Cerebellar cortex (tissue), 1 donor: ENCODE measurements around the gene RNF135.
A peak's percentile ranks its signal among the peaks of the same experiment; 100 is the strongest.
"Not testable (repeated sequence)": the region's sequence is repeated elsewhere in the genome, so short reads cannot be mapped to it uniquely, and the experiment has no call there.

Experiments
- DNase-seq: peaks from one replicate; pipeline ENCODE4 v3.0.0-alpha.2; 2015; ENCODE audit warnings: low spot score

Gene RNF135, protein sequence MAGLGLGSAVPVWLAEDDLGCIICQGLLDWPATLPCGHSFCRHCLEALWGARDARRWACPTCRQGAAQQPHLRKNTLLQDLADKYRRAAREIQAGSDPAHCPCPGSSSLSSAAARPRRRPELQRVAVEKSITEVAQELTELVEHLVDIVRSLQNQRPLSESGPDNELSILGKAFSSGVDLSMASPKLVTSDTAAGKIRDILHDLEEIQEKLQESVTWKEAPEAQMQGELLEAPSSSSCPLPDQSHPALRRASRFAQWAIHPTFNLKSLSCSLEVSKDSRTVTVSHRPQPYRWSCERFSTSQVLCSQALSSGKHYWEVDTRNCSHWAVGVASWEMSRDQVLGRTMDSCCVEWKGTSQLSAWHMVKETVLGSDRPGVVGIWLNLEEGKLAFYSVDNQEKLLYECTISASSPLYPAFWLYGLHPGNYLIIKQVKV

DNA sequence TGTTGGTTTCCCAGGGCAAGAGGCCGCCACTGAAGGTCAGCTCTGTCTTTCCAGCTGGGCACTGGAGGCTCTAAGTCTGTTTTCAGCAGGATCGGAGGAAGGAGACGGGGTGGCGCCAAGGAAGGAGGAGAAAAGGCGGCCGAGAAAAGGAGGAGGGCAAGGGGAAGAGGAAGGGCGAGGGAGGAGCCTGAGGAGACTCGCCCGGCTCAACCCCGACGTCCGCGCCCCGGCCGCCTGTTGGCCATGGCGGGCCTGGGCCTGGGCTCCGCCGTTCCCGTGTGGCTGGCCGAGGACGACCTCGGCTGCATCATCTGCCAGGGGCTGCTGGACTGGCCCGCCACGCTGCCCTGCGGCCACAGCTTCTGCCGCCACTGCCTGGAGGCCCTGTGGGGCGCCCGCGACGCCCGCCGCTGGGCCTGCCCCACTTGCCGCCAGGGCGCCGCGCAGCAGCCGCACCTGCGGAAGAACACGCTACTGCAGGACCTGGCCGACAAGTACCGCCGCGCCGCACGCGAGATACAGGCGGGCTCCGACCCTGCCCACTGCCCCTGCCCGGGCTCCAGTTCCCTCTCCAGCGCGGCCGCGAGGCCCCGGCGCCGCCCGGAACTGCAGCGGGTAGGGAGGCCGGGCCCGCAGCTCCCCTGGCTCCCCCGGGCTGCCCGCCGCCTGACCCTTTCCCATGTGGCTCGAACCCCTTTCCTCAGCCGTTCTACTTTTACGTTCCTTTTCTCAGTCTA is at the start of gene RNF135:
Gene RNF135, plus strand, starts transcription at position 209 of the 737 bp plus-strand sequence. Its CDS starts 35 bp downstream, at position 244.
- DNase-seq = peak; percentile 76

GRCh38 chr17:30921544-30922196 is 49.2 kb upstream of the RNF135 start, which contains the start of gene ADAP2:
Gene ADAP2, plus strand, starts transcription at chr17:30921945. Its CDS starts 70 bp downstream, at chr17:30922015.
- peak; percentile 6 for DNase-seq

DNA sequence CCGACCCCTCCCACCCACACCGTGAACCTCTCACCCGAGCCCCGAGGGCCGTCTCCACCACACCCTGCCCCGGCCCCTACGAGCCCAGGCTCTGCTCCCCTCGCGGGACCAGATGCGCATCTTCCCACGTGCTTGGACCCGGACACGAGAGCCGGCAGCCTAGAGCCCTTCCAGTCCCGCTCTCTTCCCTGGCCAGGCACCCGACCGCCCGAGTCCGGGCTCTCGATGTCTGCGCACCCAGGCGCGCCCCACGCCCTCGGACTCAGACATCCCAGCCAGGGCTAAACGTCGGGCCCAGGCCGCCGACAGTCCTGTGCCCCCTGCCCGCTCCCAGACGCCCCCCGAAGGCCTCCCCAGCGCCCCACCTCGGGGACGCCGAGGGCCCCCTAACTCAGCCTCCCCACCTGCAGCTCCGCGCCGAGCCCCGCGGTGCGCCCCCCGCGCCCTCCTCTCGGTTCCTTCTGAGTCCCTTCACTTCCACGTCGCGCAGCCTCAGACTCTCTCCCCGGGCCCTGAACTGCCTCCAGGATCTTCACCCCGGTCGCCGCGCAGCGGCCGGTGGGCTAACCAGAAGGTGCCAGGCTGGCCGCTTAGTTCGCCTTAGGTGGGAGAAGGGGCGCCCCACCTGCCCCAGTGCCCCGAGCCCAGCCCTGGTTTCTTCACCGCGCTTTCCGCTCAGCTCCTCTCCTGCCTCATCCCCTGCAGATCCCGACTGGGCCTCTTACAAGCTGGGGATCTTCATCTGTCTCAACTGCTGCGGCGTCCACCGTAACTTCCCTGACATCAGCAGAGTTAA is 48.4 kb upstream of the RNF135 start:
- DNase-seq = no peak

DNA sequence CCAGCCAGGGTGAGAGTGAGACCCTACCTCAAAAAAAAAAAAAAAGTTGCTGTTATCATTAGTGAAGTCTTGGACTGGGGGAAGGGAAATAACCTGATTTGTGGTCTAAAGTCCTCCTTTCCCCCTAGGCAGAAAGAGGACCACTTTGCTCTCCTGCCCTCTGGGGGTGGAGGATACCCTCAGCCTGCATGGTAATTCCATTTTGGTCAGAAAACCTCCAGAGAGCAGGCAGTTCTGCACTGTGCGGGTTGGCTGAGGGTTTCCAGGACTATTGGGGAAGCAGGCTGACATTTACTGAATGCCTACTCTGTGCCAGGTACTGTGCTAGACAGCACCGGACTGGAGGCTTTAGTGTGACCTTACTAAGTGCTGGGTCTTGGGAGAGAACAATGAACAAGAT is 46.5 kb upstream of the RNF135 start:
- no peak for DNase-seq

DNA sequence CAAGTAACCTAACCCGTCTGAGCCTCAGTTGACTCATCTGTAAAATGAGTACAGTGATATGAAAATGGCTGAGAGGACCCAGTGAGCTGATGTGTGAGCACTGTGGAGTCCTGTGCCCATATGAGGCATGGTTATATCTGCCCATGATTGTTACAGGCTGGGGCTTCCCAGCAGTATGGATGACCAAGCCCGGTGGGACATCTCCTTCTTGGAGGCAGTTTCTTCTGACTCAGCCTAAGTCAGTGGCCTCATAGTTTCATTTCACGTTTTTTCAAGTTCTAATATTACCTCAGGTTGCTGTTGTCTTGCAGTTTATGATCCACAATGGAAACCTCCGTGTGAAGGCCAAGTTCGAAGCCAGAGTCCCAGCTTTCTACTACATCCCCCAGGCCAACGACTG is 44.3 kb upstream of the RNF135 start:
- no peak for DNase-seq

DNA sequence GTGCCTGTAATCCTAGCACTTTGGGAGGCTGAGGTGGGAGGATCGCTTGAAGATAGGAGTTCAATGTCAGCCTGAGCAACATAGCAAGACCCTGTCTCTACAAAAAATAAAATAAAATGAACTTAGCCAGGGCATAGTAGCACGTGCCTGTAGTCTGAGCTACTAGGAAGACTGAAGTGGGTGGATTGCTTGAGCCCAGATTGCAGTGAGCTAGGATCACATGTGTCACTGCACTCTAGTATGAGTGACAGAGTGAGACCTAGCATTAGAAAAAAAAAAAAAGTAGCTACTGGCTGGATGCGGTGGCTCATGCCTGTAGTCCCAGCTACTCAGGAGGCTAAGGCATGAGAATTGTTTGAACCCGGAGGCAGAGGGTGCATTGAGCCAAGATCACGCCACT is 43.1 kb upstream of the RNF135 start:
- no peak for DNase-seq

GRCh38 chr17:30928584-30928983 is 42.3 kb upstream of the RNF135 start:
- DNase-seq = no peak

GRCh38 chr17:30929081-30929633 is 41.7 kb upstream of the RNF135 start:
- DNase-seq = no peak

DNA sequence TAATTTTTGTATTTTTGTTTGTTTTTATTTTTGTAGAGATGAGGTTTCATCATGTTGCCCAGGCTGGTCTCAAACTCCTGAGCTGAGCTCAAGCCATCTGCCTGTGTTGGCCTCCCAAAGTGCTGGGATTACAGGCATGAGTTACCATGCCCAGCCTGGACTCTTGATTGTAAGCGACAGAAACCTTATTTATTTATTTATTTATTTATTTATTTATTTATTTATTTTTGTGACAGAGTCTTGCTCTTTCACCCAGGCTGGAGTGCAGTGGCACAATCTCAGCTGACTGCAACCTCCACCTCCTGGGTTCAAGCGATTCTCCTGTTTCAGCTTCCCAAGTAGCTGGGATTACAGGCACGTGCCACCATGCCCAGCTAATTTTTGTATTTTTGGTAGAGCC is 41.0 kb upstream of the RNF135 start:
- not testable (repeated sequence) for DNase-seq

DNA sequence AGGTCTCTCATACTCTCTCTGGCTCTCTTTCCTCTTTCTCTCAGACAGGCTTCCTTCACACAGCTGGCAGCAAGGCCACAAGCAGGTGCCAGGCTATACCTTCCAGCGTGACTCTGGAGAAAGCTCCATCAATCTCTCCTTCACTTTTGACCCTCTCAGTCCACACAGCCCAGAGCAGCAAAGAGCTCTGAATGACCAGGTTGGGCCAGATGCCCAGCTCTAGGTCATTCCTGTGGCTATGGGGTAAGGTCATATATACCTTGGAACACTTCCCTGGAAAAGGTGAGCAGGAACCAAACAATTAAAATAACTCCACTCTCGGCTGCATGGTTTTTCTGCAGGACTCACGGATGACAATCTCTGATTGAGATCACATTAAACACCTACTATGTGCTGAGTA is 40.3 kb upstream of the RNF135 start:
- DNase-seq = no peak

DNA sequence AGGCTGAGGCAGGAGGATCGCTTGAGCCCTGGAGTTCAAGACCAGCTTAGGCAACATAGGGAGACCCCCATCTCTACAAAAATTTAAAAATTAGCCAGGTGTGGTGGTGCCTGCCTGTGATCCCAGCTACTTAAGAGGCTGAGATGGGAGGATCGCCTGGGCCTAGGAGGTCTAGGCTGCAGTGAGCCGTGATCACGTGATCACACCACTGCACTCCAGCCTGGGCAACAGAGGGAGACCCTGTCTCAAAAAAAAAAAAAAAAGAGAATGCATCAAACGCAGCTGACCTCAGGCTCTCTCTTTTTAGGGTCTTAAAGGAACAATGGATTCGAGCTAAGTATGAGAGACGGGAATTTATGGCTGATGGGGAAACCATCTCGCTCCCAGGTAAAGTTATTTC is 39.3 kb upstream of the RNF135 start:
- not testable (repeated sequence) for DNase-seq

GRCh38 chr17:30933966-30934365 is 36.9 kb upstream of the RNF135 start:
- DNase-seq = no peak

DNA sequence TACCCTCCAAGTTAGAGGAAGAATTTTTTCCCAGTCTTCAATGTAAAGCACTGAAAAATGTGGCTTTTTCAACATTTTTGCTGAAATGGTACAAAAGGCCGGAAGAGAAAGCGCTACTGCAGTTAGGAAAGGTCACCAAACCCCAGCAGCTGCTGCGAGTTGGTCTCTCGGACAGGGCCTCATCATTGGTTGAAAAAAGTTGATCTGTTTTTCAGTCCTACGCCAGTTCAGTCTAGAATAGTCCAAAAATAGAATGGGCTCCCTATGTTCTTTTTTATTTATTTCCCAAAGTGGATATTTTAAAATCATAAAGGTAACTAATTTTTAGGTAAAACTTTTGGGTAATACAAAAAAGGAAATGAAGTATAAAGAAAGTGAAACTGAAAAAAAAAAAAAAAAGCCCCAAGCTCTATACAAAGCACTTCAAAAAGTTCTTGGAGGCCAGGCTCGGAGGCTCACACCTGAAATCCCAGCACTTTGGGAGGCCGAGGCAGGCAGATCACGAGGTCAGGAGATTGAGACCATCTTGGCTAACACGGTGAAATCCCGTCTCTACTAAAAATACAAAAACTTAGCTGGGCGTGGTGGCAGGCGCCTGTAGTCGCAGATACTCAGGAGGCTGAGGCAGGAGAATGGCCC is 31.7 kb upstream of the RNF135 start:
- no peak for DNase-seq

- no peak for DNase-seq
Measured at GRCh38 chr17:30942308-30943079, 28.3 kb upstream of the RNF135 start.

DNA sequence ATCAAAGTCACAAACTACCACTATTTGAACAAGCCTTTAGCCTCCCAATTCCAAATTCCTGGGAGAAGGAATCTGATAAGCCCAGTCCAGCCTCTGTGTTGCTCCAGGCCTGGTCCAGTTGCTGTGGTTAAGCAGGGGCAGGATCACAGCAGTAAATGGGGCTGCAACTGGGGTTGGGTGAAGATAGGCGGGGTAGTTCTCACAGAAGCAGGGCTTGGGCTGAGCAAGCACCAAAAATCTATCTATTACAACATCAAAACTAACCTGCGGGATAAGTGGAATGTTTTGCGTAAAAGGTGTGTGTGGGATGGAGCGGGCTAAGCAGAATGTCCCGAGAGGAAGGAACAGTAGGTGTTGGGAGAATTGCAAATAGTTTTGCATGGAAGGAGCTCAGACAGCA is 23.0 kb upstream of the RNF135 start:
- no peak for DNase-seq

DNA sequence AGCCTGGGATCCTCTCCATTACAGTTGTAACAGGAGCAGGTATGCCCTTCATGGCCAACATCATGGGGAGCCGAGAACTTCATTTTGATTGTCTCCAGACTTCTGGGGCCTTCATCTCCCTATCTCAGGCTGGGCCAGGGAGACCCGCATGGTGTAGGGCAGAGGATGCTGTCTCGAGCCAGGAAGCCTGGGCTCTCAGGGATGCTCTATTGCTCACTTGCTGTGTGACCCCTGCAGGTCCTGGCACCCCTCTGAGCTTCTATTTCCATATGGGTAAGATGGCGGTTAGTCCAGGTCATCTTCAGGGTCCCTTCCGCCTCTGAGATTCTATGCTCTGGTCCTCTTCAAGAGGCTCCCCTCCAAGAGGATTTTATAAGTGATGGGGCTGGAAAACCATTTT is 20.6 kb upstream of the RNF135 start:
- DNase-seq = no peak

- no peak for DNase-seq
Measured at GRCh38 chr17:30950669-30951399, 20.0 kb upstream of the RNF135 start.

DNA sequence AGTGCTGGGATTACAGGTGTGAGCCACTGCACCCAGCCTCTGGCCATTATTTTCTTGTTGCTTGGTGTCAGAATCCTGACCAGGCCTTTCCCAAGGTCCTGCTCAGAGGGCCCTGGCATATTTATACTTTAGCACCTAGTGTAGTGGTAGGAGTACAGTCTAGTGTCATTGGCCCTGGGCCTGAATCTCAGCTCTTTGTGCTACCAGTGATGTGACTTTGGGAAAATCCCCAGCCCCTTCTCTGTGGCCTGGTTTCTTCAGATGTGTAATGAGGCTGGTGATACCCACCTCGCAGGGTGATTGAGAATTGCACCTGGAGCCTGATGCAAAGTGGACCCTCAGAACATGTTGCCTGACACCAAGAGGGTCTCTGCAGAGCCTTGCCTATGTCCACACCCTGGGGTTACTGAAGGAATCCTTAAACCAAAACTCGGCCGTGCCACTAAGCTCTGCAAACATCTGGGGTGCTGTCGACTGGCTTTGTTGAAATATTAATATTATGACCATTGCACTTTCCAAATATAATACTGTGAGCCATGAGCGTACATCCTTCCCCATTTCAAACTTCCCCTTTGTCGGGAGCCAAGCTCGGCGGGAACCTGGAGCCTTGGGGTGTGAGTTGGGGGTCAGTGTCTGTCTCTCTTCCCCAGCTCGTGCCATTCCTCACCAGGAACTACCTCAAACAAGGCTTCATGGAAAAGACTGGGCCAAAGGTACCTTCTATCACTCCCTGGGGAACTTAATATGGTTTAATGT is 18.0 kb upstream of the RNF135 start:
- no peak for DNase-seq
